NCI-H2107 (cell line): ENCODE measurements around the gene PPHLN1.
"Not testable (repeated sequence)": the region's sequence is repeated elsewhere in the genome, so short reads cannot be mapped to it uniquely, and the experiment has no call there.

Experiments
- DNase-seq: peaks from one replicate; lab custom pipeline; 2025; lab: John Stamatoyannopoulos, UW

PPHLN1 gene

GRCh38 chr12:42323856-42324255 is 2.1 kb upstream of the PPHLN1 start:
- no peak for DNase-seq

DNA sequence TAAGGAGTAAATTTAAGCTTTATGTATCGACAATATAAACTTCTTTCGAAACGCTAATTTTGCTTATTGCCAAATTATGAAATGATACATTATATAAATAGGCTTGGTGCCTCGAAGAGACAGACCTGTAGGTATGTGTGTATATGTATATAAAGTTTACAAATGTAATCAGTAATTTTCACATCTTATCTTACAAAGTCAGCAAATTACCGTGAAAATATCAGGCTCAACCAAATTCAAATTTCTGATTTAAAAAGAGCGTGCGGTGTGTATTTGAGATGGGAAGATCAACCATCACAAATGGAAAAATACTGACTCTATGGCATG is 678 bp upstream of the PPHLN1 start:
- DNase-seq, result no peak

DNA sequence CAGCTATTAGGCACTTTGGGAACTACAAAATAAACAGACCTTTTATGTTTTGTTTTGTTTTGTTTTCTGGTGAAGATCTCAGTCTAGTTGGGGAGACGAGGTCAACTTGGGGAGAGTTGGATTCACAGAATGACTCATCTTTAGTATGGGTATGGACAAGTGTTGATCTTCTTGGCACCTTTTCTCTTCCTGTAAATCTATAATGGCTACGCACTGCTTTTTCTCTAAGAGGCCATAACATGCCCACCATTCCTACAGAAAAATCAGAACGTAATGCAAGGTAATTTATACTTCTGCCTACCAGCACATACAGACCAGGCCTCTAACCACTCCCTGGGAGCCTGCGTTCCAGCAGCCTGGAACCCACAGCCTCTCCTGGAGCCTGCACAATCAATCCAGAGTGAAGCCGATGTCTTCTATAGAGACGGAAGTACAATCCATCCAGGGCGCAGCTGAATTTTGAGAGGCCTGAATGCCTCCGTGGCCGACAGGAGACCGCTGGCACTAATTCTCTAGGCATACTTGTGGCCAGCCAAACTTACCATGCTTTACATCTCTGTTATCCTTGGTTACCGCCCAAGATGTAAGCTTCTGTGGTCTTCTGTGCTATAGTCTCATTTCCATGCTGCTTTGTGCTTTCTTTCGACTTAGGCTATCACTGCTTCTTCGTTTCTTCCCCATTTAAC is 717 bp downstream of the PPHLN1 start:
- no peak for DNase-seq

DNA sequence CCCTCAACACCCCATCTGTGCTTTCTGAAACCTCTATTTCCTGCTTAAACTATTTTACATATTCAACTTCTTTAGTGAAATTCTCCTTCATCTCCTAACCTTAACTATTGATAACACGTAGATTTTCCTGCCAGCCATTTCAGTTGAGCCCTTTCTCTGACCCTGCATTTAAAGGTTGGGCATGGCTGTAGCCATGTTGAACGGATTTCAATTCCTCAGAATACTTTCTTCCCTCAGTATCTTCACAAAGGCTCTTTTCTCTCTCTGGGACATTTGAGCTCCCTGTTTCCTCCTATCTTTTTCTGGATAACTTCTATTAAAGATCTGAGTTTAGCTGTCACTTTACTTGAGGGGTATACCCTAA is 1.2 kb downstream of the PPHLN1 start:
- no peak for DNase-seq

DNA sequence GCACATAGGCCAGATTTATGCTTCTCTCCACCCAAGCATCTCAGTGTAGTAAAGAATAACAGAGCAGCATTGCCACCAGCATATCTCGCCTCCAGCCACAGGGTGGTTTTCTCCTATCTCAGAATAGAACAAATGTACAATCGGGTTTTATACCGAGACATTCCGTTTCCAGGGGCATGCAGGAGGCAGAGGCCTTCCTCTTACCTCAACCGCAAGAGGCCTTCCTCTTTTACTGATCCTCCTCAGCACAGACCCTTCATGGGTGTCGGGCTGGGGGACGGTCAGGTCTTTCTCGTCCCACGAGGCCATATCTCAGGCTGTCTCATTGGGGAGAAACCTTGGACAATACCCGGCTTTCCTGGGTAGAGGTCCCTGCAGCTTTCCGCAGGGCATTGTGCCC is 4.1 kb downstream of the PPHLN1 start:
- not testable (repeated sequence) for DNase-seq

GRCh38 chr12:42332301-42333285 is 6.6 kb downstream of the PPHLN1 start:
- peak; percentile 17 for DNase-seq

- no peak for DNase-seq
Observed at GRCh38 chr12:42336286-42336685, 10.3 kb downstream of the PPHLN1 start.

DNA sequence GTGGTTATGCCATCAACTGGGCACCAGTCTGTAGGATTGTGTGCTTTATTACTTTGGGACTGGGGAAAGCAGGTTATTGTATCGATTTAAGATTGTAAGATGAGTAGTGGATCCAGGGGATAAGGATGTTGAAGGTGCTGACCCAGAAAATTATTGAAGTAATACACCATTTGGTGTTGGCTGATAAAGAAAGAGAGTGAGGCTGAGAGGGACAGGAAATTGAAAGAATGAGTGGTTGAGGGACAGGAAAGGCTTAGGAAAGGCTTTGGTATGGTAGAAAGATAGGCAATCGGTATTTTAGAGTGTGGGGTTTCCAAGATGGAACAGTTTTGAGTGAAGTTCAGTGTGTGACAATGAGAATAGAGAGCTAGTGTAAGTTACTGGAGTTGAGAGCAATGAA is 12.3 kb downstream of the PPHLN1 start:
- no peak for DNase-seq

- no peak for DNase-seq
Observed at GRCh38 chr12:42342028-42342427, 16.1 kb downstream of the PPHLN1 start.

- no peak for DNase-seq
Observed at GRCh38 chr12:42343721-42344120, 17.8 kb downstream of the PPHLN1 start.

GRCh38 chr12:42346403-42347002 is 20.5 kb downstream of the PPHLN1 start:
- DNase-seq, result no peak

DNA sequence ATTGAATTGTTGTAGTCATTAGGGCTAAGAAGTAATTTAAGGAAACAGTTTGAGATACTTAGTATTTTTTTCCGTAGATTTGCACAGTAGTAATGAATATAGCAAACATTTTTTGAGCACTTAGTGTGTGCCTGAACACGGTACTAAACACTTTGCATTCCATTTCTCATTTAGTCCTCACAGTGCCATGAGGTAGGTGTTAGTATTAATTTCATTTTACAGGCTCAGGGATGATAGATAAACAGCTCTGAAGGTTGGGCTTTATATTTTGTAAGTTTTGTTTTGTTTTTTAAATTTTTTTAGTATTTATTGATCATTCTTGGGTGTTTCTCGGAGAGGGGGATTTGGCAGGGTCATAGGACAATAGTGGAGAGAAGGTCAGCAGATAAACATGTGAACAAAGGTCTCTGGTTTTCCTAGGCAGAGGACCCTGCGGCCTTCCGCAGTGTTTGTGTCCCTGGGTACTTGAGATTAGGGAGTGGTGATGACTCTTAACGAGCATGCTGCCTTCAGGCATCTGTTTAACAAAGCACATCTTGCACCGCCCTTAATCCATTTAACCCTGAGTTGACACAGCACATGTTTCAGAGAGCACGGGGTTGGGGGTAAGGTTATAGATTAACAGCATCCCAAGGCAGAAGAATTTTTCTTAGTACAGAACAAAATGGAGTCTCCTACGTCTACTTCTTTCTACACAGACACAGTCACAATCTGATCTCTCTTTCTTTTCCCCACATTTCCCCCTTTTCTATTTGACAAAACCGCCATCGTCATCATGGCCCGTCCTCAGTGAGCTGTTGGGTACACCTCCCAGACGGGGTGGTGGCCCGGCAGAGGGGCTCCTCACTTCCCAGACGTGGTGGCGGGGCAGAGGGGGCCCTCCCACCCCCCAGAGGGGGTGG is 23.4 kb downstream of the PPHLN1 start:
- not testable (repeated sequence) for DNase-seq

- DNase-seq, result not testable (repeated sequence)
Observed at GRCh38 chr12:42350021-42350407, 24.0 kb downstream of the PPHLN1 start.

DNA sequence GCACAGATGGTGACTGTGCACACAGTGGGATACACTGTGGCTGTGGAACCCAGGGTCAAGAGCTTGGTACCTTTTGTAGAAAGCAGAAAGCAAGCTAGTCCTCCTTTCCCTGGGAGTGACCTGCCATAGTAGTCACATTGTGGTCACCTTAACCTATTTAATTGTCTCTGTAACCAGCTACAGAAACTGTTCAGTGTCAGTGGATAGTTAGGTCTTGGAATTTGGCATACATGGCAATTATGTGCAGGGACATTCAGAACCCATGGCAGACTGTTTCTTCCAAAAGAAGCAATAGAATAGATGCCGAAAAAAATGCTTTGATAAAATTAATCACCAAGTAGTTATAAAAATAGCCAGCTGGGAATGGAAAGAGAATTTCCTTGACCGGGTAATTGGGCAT is 30.4 kb downstream of the PPHLN1 start:
- DNase-seq, result no peak

- DNase-seq, result no peak
Observed at GRCh38 chr12:42360747-42361403, 34.9 kb downstream of the PPHLN1 start.

DNA sequence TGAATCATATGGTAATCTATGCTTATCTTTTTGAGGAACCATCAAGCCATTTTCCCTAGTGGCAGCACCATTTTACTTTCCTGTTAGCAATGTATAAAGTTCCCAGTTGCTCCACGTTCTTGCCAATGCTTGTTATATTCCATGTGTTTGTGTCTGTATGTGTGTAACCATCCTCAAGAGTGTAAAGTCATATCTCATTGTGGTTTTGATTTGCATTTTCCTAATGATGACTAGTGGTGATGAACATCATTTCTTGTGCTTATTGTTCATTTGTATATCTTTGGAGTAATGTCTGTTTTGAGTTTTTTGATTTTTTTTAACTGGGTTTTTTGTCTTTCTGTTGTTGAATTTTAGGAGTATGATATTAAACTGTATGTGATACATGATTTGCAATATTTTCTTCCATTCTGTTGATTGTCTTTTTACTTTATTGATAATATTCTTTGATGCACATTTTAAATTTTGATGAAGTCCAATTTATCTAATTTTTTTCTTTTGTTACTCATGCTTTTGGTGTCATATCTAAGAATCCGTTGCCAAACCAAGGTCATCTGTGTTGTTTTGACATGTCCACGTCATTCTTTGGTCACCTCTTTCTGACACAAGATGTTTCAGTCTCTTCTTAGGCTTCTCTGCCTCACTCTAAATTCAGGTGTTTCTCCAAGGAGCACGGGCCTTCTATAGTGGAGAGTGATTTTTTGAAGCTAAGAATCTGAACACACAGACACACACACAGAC is 36.1 kb downstream of the PPHLN1 start:
- DNase-seq, result no peak

DNA sequence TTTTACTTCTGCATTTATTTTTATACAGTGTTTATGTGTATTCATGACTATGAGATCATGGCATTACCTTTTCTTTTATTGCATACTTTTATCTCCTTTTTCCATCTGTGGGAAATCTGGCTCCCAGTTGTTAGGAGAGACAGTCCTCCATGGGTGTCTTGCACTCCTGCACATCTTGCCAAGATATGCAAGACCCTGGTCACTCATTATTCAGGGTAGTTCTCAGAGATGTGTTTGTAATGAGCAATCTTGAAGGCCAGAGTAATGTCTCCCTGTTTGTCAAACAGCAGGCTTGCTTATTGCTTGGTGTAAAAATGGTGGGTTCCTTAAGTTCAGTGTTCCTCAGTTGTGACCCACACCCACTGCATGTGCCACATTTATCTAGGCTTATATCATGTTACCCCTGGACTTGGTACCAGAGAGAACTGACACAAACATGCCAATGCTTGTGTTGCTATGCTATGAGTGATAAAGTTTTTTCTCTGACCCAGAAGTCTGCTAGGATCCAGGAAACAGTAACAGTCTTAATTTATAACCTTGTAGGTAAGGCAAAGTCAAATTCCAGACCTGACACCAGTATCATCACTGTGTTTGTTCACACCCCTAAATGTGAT is 36.8 kb downstream of the PPHLN1 start:
- no peak for DNase-seq

GRCh38 chr12:42364692-42365091 is 38.7 kb downstream of the PPHLN1 start:
- DNase-seq, result no peak

- DNase-seq, result no peak
Observed at GRCh38 chr12:42365486-42365885, 39.5 kb downstream of the PPHLN1 start.

DNA sequence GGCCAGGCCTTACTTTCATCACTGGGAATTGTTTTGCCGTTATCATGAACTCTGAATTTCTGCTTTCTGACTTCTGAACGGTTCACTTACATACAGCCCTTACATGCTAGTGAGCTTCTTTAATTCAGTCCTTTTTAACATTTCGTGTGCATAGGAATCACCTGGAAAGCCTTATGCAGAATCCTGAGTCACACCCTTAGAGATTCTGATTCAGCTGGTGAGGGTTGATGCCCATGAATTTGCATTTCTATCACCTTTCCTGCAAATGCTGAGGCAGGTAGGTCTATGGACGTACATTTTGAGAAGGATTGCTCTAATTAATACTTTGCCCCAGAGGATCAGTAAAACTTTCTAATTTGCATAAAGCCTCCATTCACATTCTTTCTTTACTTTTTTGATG is 44.0 kb downstream of the PPHLN1 start:
- no peak for DNase-seq
